ENCODE results near the gene CNOT8. TPM values are rescaled to one million over a fixed set of nuclear protein-coding genes. Genes with fewer than 3 reads are reported as not detected.

CNOT8 gene
- total RNA-seq, 1 donor from 2014 or later: 45.6 TPM

DNA sequence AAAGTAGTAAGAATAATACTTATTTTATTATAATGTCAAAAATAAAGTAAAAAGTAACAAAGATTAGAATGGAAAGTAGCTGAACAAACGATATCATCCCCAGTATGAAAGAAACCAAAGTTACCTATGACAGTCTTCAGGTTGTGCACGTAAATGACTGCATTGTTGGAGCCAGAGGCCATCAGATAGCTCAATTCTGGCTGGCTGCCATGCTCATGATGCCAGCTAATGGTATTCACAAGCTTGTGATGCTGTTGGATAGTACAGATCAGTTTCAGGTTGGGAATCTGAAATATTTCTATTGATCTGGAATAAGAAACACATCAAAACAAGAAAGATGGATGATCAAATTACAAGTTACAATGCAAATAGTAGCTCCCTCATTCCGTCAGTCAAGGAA lies 58.4 kb downstream of the CNOT8 start:
- H3K4me3 Mint-ChIP-seq (ENCODE audit: unreplicated experiment): no peak overlapping the region
- no peaks in the 10 kb centered on the region for H3K4me1 ChIP-seq (ENCODE audit: insufficient read depth, low read length)
- H3K27ac Mint-ChIP-seq (ENCODE audit: unreplicated experiment): no peak overlapping the region
- no peak for TF ChIP-seq EZH2 (IDR thresholded peaks at IDR 0.05; ENCODE audit: insufficient read depth, low read length)
- TF ChIP-seq, protein P1, sequence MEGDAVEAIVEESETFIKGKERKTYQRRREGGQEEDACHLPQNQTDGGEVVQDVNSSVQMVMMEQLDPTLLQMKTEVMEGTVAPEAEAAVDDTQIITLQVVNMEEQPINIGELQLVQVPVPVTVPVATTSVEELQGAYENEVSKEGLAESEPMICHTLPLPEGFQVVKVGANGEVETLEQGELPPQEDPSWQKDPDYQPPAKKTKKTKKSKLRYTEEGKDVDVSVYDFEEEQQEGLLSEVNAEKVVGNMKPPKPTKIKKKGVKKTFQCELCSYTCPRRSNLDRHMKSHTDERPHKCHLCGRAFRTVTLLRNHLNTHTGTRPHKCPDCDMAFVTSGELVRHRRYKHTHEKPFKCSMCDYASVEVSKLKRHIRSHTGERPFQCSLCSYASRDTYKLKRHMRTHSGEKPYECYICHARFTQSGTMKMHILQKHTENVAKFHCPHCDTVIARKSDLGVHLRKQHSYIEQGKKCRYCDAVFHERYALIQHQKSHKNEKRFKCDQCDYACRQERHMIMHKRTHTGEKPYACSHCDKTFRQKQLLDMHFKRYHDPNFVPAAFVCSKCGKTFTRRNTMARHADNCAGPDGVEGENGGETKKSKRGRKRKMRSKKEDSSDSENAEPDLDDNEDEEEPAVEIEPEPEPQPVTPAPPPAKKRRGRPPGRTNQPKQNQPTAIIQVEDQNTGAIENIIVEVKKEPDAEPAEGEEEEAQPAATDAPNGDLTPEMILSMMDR (IDR thresholded peaks at IDR 0.05; ENCODE audit: insufficient read depth, low read depth, low read length): no peak
- no peaks in the 10 kb centered on the region for H3K27me3 Mint-ChIP-seq (ENCODE audit: low read depth, unreplicated experiment)
- no peaks in the 10 kb centered on the region for H3K9me3 Mint-ChIP-seq (ENCODE audit: unreplicated experiment)
- H3K36me3 Mint-ChIP-seq (ENCODE audit: low read depth, unreplicated experiment): peaks cover 5% of the 10 kb centered on the region
- H3K4me2 ChIP-seq (ENCODE audit: low read length): no peak overlapping the region
- H3K27ac ChIP-seq (ENCODE audit: low read depth, low read length): no peak overlapping the region
- no peak overlapping the region for H3K4me3 ChIP-seq (ENCODE audit: insufficient read depth, low read depth, low read length)
- no peak for FAIRE-seq
- DNase-seq (ENCODE audit: low read depth): no peak
- H4K20me1 ChIP-seq (ENCODE audit: insufficient read depth, low read length): no peaks in the 10 kb centered on the region
- H3K27me3 ChIP-seq (ENCODE audit: insufficient read depth, low read length): no peaks in the 10 kb centered on the region
- no peaks in the 10 kb centered on the region for H3K4me1 Mint-ChIP-seq (ENCODE audit: low read depth, unreplicated experiment)
- H3K79me2 ChIP-seq (ENCODE audit: insufficient read depth, low read length): no peaks in the 10 kb centered on the region
- peaks cover 38% of the 10 kb centered on the region for H3K36me3 ChIP-seq (ENCODE audit: insufficient read depth, low read length)
- no peaks in the 10 kb centered on the region for H3K9me3 ChIP-seq (ENCODE audit: insufficient read depth, low read depth, low read length)
- no peak overlapping the region for H2AFZ ChIP-seq (ENCODE audit: low read depth, low read length)
- H3K9ac ChIP-seq (ENCODE audit: low read length): no peak overlapping the region

GRCh38 chr5:154917757-154918156 lies 59.3 kb downstream of the CNOT8 start:
- Histone ChIP-seq H2AFZ (ENCODE audit: low read depth, low read length) (no peak overlapping the region), H3K27me3 (ENCODE audit: insufficient read depth, low read length) (no peaks in the 10 kb centered on the region), H3K4me3 (ENCODE audit: insufficient read depth, low read depth, low read length) (no peak overlapping the region), H3K4me2 (ENCODE audit: low read length) (no peak overlapping the region), H3K9ac (ENCODE audit: low read length) (no peak overlapping the region), H4K20me1 (ENCODE audit: insufficient read depth, low read length) (no peaks in the 10 kb centered on the region), H3K27ac (ENCODE audit: low read depth, low read length) (no peak overlapping the region), H3K4me1 (ENCODE audit: insufficient read depth, low read length) (no peaks in the 10 kb centered on the region), H3K36me3 (ENCODE audit: insufficient read depth, low read length) (peaks cover 29% of the 10 kb centered on the region), H3K9me3 (ENCODE audit: insufficient read depth, low read depth, low read length) (no peaks in the 10 kb centered on the region), H3K79me2 (ENCODE audit: insufficient read depth, low read length) (no peaks in the 10 kb centered on the region)
- no peaks in the 10 kb centered on the region for H3K27me3 Mint-ChIP-seq (ENCODE audit: low read depth, unreplicated experiment)
- H3K27ac Mint-ChIP-seq (ENCODE audit: unreplicated experiment): no peak overlapping the region
- peaks cover 2% of the 10 kb centered on the region for H3K36me3 Mint-ChIP-seq (ENCODE audit: low read depth, unreplicated experiment)
- no peak for FAIRE-seq
- no peaks in the 10 kb centered on the region for H3K9me3 Mint-ChIP-seq (ENCODE audit: unreplicated experiment)
- DNase-seq (ENCODE audit: low read depth): no peak
- H3K4me3 Mint-ChIP-seq (ENCODE audit: unreplicated experiment): no peak overlapping the region
- no peak for TF ChIP-seq EZH2 (IDR thresholded peaks at IDR 0.05; ENCODE audit: insufficient read depth, low read length)
- TF ChIP-seq, protein P1 (IDR thresholded peaks at IDR 0.05; ENCODE audit: insufficient read depth, low read depth, low read length): no peak
- H3K4me1 Mint-ChIP-seq (ENCODE audit: low read depth, unreplicated experiment): no peaks in the 10 kb centered on the region

- peaks cover 15% of the 10 kb centered on the region for H3K36me3 Mint-ChIP-seq (ENCODE audit: low read depth, unreplicated experiment)
- peak overlapping the region; percentile 37 for H3K27ac ChIP-seq (ENCODE audit: low read depth, low read length)
- peaks cover 6% of the 10 kb centered on the region for H3K4me1 Mint-ChIP-seq (ENCODE audit: low read depth, unreplicated experiment)
- no peak for TF ChIP-seq EZH2 (IDR thresholded peaks at IDR 0.05; ENCODE audit: insufficient read depth, low read length)
- TF ChIP-seq, protein P1 (IDR thresholded peaks at IDR 0.05; ENCODE audit: insufficient read depth, low read depth, low read length): no peak
- H3K4me3 Mint-ChIP-seq (ENCODE audit: unreplicated experiment): no peak overlapping the region
- H3K4me3 ChIP-seq (ENCODE audit: insufficient read depth, low read depth, low read length): no peak overlapping the region
- H3K27me3 ChIP-seq (ENCODE audit: insufficient read depth, low read length): no peaks in the 10 kb centered on the region
- H2AFZ ChIP-seq (ENCODE audit: low read depth, low read length): no peak overlapping the region
- H3K4me1 ChIP-seq (ENCODE audit: insufficient read depth, low read length): no peaks in the 10 kb centered on the region
- H3K9ac ChIP-seq (ENCODE audit: low read length): no peak overlapping the region
- H3K4me2 ChIP-seq (ENCODE audit: low read length): no peak overlapping the region
- peak overlapping the region; percentile 72 for H3K27ac Mint-ChIP-seq (ENCODE audit: unreplicated experiment)
- no peaks in the 10 kb centered on the region for H4K20me1 ChIP-seq (ENCODE audit: insufficient read depth, low read length)
- no peaks in the 10 kb centered on the region for H3K9me3 ChIP-seq (ENCODE audit: insufficient read depth, low read depth, low read length)
- DNase-seq (ENCODE audit: low read depth) (peak; percentile 88), FAIRE-seq (no peak)
- H3K36me3 ChIP-seq (ENCODE audit: insufficient read depth, low read length): peaks cover 32% of the 10 kb centered on the region
- H3K27me3 Mint-ChIP-seq (ENCODE audit: low read depth, unreplicated experiment): no peaks in the 10 kb centered on the region
- H3K79me2 ChIP-seq (ENCODE audit: insufficient read depth, low read length): no peaks in the 10 kb centered on the region
- no peaks in the 10 kb centered on the region for H3K9me3 Mint-ChIP-seq (ENCODE audit: unreplicated experiment)
Measured at GRCh38 chr5:154923441-154924430, 65.3 kb downstream of the CNOT8 start.
